Osteoblast (primary cell): ENCODE measurements around the gene MSMO1. TPM values are rescaled to one million over a fixed set of nuclear protein-coding genes. Genes with fewer than 3 reads are reported as not detected.

Source experiments
- DNase-seq: peaks from one replicate; pipeline ENCODE4 v3.0.0; 2011; ENCODE audit warnings: low spot score, mixed read lengths; ENCODE audit not compliant: insufficient read length; ENCODE audit errors: missing footprints
- H2AFZ ChIP-seq: 2 replicates; pipeline ENCODE4 v1.6.0; 2011; ENCODE audit warnings: mild to moderate bottlenecking, low read length
- H3K27ac ChIP-seq: 2 replicates; pipeline ENCODE4 v1.5.1; 2011; ENCODE audit warnings: mild to moderate bottlenecking, low read depth, low read length, moderate library complexity
- H3K27me3 ChIP-seq: 2 replicates; pipeline ENCODE4 v1.6.0; 2012; ENCODE audit warnings: mild to moderate bottlenecking, control low read depth, inconsistent platforms, low read length, moderate library complexity; ENCODE audit not compliant: insufficient read depth
- H3K36me3 ChIP-seq: 2 replicates; pipeline ENCODE4 v1.5.1; 2011; ENCODE audit warnings: mild to moderate bottlenecking, low read length, control low read depth, moderate library complexity; ENCODE audit not compliant: insufficient read depth
- H3K4me1 ChIP-seq: 2 replicates; pipeline ENCODE4 v1.5.1; 2011; ENCODE audit warnings: mild to moderate bottlenecking, low read length, control low read depth, moderate library complexity; ENCODE audit not compliant: insufficient read depth
- H3K4me2 ChIP-seq: 2 replicates; pipeline ENCODE4 v1.6.0; 2011; ENCODE audit warnings: mild to moderate bottlenecking, low read length; ENCODE audit not compliant: insufficient read depth
- H3K4me3 ChIP-seq: fragments of 200-600 bp; sonication (generic); 3 replicates; pipeline ENCODE4 v1.5.1; 2012; ENCODE audit warnings: mild to moderate bottlenecking, low read length, inconsistent platforms; ENCODE audit not compliant: insufficient read depth
- H3K79me2 ChIP-seq: 2 replicates; pipeline ENCODE4 v1.6.0; 2012; ENCODE audit warnings: mild to moderate bottlenecking, low read length, control low read depth, inconsistent platforms; ENCODE audit not compliant: insufficient read depth
- H3K9me3 ChIP-seq: 2 replicates; pipeline ENCODE4 v1.5.1; 2011; ENCODE audit warnings: low read depth, low read length, control low read depth
- H4K20me1 ChIP-seq: 2 replicates; pipeline ENCODE4 v1.6.0; 2012; ENCODE audit warnings: mild to moderate bottlenecking, low read length, control low read depth; ENCODE audit not compliant: insufficient read depth
- CTCF ChIP-seq: IDR thresholded peaks from 2 replicates; pipeline ENCODE4 v1.5.1; 2011; ENCODE audit warnings: mild to moderate bottlenecking, low read depth, low read length, moderate library complexity; ENCODE audit errors: extremely low read depth
- total RNA-seq: library from RNA; depleted of rRNA; stranded (reverse); fragments of >200 nt; gene quantifications from 2 replicates; pipeline ENCODE4 v1.2.3, GENCODE V29; 2012

MSMO1 gene
- total RNA-seq, 1 donor, result 238 TPM

- no peak overlapping the region for H3K4me3 ChIP-seq
- H3K4me2 ChIP-seq, result no peak overlapping the region
- H3K4me1 ChIP-seq, result no peaks in the 10 kb centered on the region
- H3K27ac ChIP-seq, result no peak overlapping the region
- no peaks in the 10 kb centered on the region for H3K9me3 ChIP-seq
- no peak for DNase-seq
- H4K20me1 ChIP-seq, result no peaks in the 10 kb centered on the region
- H2AFZ ChIP-seq, result no peak overlapping the region
- H3K27me3 ChIP-seq, result peaks cover 3% of the 10 kb centered on the region
- TF ChIP-seq CTCF, result no peak
- H3K36me3 ChIP-seq, result no peaks in the 10 kb centered on the region
- H3K79me2 ChIP-seq, result no peaks in the 10 kb centered on the region
Measured at GRCh38 chr4:165384186-165384585, 56.7 kb downstream of the MSMO1 start.

GRCh38 chr4:165384598-165384997, 57.1 kb downstream of the MSMO1 start:
- Histone ChIP-seq H3K79me2 (no peaks in the 10 kb centered on the region), H3K27ac (no peak overlapping the region), H4K20me1 (no peaks in the 10 kb centered on the region), H2AFZ (no peak overlapping the region), H3K9me3 (no peaks in the 10 kb centered on the region), H3K27me3 (peaks cover 3% of the 10 kb centered on the region), H3K4me2 (no peak overlapping the region), H3K4me1 (no peaks in the 10 kb centered on the region), H3K36me3 (no peaks in the 10 kb centered on the region), H3K4me3 (no peak overlapping the region)
- no peak for DNase-seq
- no peak for TF ChIP-seq CTCF

GRCh38 chr4:165385126-165385525, 57.7 kb downstream of the MSMO1 start:
- Histone ChIP-seq H4K20me1 (no peaks in the 10 kb centered on the region), H3K4me2 (no peak overlapping the region), H3K27ac (no peak overlapping the region), H3K4me1 (no peaks in the 10 kb centered on the region), H3K9me3 (no peaks in the 10 kb centered on the region), H2AFZ (no peak overlapping the region), H3K36me3 (no peaks in the 10 kb centered on the region), H3K79me2 (no peaks in the 10 kb centered on the region), H3K4me3 (no peak overlapping the region), H3K27me3 (no peaks in the 10 kb centered on the region)
- DNase-seq, result no peak
- no peak for TF ChIP-seq CTCF

GRCh38 chr4:165386328-165386727, 58.9 kb downstream of the MSMO1 start:
- Histone ChIP-seq H3K36me3 (no peaks in the 10 kb centered on the region), H3K9me3 (no peaks in the 10 kb centered on the region), H3K4me1 (no peaks in the 10 kb centered on the region), H2AFZ (no peak overlapping the region), H3K27ac (no peak overlapping the region), H3K4me3 (no peak overlapping the region), H3K4me2 (no peak overlapping the region), H4K20me1 (no peaks in the 10 kb centered on the region), H3K27me3 (no peaks in the 10 kb centered on the region), H3K79me2 (no peaks in the 10 kb centered on the region)
- TF ChIP-seq CTCF, result no peak
- DNase-seq, result no peak
